Measurements from ENCODE around the gene TEX264. TPM values are rescaled to one million over a fixed set of nuclear protein-coding genes. Genes with fewer than 3 reads are reported as not detected.

The TEX264 gene
- total RNA-seq, 1 donor from 2014 or later, result 43.5 TPM

DNA sequence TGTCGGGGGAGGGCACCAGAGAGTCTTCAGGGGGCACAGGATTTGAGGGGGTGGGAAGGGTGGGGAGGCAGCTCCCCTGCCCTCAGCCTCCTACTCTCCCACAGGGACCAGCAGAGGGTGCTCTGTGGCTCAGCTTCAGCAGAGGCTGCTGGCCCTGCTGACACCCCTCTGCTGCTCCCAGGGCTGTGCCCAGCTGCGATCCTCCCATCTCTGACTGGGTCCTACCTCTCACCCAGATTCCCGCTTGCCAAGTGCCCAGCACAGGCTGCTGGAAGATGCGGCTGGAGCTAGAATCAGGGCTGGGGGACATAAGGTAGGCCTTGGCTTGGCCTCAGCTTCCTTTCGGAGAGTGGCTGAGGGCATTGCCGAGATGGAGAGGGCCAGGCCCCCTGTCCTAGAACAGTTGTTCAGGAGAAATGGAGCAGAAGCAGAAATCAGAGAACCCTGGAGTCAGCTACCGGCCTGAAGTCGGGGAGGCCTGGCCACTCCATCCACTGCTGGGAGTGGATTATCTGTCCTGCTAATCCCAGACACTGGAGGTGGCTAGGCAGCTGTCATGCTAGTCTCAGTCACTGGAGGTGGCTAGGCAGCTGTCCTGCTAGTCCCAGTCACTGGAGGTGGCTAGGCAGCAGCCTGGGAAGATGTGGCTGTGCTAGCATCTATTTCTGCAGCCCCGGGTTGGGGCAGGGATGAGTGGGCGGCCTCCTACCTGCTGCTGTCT, 39.7 kb downstream of the TEX264 start:
- H3K4me3 ChIP-seq, result no peak overlapping the region
- H3K27ac ChIP-seq, result no peak overlapping the region
- no peak for ATAC-seq
- TF ChIP-seq, protein P1, sequence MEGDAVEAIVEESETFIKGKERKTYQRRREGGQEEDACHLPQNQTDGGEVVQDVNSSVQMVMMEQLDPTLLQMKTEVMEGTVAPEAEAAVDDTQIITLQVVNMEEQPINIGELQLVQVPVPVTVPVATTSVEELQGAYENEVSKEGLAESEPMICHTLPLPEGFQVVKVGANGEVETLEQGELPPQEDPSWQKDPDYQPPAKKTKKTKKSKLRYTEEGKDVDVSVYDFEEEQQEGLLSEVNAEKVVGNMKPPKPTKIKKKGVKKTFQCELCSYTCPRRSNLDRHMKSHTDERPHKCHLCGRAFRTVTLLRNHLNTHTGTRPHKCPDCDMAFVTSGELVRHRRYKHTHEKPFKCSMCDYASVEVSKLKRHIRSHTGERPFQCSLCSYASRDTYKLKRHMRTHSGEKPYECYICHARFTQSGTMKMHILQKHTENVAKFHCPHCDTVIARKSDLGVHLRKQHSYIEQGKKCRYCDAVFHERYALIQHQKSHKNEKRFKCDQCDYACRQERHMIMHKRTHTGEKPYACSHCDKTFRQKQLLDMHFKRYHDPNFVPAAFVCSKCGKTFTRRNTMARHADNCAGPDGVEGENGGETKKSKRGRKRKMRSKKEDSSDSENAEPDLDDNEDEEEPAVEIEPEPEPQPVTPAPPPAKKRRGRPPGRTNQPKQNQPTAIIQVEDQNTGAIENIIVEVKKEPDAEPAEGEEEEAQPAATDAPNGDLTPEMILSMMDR (IDR thresholded peaks at IDR 0.05), result no peak
- H3K36me3 ChIP-seq, result no peaks in the 10 kb centered on the region
- no peaks in the 10 kb centered on the region for H3K4me1 ChIP-seq
- intact Hi-C loops (cut with DNase I), result no loop called here
- no peak for DNase-seq
- H3K27me3 ChIP-seq (ENCODE audit: low read depth), result no peaks in the 10 kb centered on the region
- H3K9me3 ChIP-seq, result no peaks in the 10 kb centered on the region

DNA sequence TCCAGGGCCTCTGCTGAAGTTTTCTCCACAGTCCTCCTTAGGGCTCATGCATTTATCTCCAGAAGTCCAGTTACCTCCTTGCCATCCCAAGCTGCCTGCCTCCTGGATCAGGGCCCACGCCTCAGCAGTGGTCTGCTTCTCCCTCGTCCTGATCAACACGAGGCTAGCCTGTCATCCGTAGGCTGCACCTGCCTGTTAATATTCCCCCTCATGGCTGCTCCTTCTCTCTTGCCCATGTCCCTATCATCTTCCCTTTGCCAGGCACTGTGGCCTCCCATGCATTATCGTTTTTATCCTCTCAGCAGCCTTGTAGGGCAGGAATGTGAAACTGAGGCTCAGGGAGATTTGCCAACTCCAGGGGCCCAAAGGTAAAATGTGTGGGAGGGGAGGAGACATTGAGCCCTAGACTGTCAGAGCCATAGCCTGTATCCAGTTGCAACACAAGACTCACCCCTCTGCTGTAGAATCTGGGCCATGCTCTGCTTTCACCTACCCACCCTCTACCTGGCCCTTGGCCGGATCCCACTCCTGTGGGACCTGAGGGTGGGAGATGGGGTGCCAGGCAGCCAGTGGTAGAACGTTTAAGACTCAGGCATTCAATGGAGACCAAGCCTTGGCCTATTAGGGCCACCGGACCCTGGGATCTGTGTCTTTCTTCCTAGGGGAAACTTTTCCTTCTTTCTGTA, 40.4 kb downstream of the TEX264 start:
- TF ChIP-seq, protein P1 (IDR thresholded peaks at IDR 0.05), result no peak
- Histone ChIP-seq H3K36me3 (no peaks in the 10 kb centered on the region), H3K27me3 (ENCODE audit: low read depth) (no peaks in the 10 kb centered on the region), H3K9me3 (no peaks in the 10 kb centered on the region), H3K4me3 (no peak overlapping the region), H3K27ac (no peak overlapping the region), H3K4me1 (no peaks in the 10 kb centered on the region)
- ATAC-seq (no peak), DNase-seq (no peak)
- intact Hi-C loops (cut with DNase I), result no loop called here

DNA sequence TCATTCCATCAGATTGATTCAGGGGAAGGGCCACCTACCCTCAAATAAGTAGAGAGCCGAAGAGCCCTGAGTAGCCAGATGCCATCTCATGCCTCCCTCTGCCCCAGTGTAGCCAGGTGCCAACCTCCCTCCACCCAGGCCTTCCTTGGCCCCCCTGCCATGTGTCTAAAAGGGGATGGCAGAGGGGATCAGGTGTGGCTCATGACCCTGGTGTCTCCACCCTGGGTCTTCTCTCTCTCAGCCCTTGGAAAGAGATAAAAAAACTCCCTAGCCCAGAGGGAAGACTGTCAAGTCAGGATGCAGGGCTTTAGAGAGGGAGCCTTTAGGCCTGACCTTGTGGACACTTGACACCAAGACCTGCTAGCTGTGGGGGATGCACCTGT, 41.0 kb downstream of the TEX264 start:
- TF ChIP-seq, protein P1 (IDR thresholded peaks at IDR 0.05), result no peak
- Histone ChIP-seq H3K36me3 (no peaks in the 10 kb centered on the region), H3K27me3 (ENCODE audit: low read depth) (no peaks in the 10 kb centered on the region), H3K4me3 (no peak overlapping the region), H3K4me1 (no peaks in the 10 kb centered on the region), H3K27ac (no peak overlapping the region), H3K9me3 (no peaks in the 10 kb centered on the region)
- intact Hi-C loops (cut with DNase I), result no loop called here
- DNase-seq (no peak), ATAC-seq (no peak)

DNA sequence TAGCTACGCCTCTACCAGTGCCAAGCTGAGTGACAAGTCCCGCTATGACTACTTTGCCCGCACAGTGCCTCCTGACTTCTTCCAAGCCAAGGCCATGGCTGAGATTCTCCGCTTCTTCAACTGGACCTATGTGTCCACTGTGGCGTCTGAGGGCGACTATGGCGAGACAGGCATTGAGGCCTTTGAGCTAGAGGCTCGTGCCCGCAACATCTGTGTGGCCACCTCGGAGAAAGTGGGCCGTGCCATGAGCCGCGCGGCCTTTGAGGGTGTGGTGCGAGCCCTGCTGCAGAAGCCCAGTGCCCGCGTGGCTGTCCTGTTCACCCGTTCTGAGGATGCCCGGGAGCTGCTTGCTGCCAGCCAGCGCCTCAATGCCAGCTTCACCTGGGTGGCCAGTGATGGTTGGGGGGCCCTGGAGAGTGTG, 41.5 kb downstream of the TEX264 start:
- ATAC-seq (no peak), DNase-seq (no peak)
- Histone ChIP-seq H3K9me3 (no peaks in the 10 kb centered on the region), H3K36me3 (no peaks in the 10 kb centered on the region), H3K27ac (no peak overlapping the region), H3K4me1 (no peaks in the 10 kb centered on the region), H3K27me3 (ENCODE audit: low read depth) (no peaks in the 10 kb centered on the region), H3K4me3 (no peak overlapping the region)
- intact Hi-C loops (cut with DNase I), result no loop called here
- TF ChIP-seq, protein P1 (IDR thresholded peaks at IDR 0.05), result no peak

DNA sequence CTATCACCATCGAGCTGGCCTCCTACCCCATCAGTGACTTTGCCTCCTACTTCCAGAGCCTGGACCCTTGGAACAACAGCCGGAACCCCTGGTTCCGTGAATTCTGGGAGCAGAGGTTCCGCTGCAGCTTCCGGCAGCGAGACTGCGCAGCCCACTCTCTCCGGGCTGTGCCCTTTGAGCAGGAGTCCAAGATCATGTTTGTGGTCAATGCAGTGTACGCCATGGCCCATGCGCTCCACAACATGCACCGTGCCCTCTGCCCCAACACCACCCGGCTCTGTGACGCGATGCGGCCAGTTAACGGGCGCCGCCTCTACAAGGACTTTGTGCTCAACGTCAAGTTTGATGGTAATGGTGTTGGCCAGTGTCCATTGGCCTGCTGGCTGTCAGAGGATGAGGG, 41.9 kb downstream of the TEX264 start:
- intact Hi-C loops (cut with DNase I), result no loop called here
- ATAC-seq (no peak), DNase-seq (no peak)
- TF ChIP-seq, protein P1 (IDR thresholded peaks at IDR 0.05), result no peak
- no peaks in the 10 kb centered on the region for H3K9me3 ChIP-seq
- no peaks in the 10 kb centered on the region for H3K27me3 ChIP-seq (ENCODE audit: low read depth)
- H3K36me3 ChIP-seq, result no peaks in the 10 kb centered on the region
- H3K4me1 ChIP-seq, result no peaks in the 10 kb centered on the region
- H3K27ac ChIP-seq, result no peak overlapping the region
- H3K4me3 ChIP-seq, result no peak overlapping the region

All from lower lobe of right lung (tissue), 2 donors.